ENCODE data around the gene PLA2G2D. TPM values are rescaled to one million over a fixed set of nuclear protein-coding genes. Genes with fewer than 3 reads are reported as not detected.
A peak's percentile ranks its signal among the peaks of the same experiment; 100 is the strongest.

The PLA2G2D gene
- total and polyA plus RNA-seq, 7 donors: not detected

- no peak overlapping the region for H3K27ac ChIP-seq
- 85 to 94% (median 88%) methylated on average over 16 of the region's 16 CpGs for WGBS, 3 donors
- peak in 1 of 4 donors; percentile 43 for ATAC-seq
- intact Hi-C loops (cut with DNase I): no loop called here
- no peaks in the 10 kb centered on the region for H3K4me1 ChIP-seq
- no peak for TF ChIP-seq CTCF (IDR thresholded peaks at IDR 0.05)
- no peaks in the 10 kb centered on the region for H3K9me3 ChIP-seq
- DNase-seq: no peak
- H3K36me3 ChIP-seq (ENCODE audit: insufficient read depth in 1 of 2, low read depth in 1 of 2): no peaks in the 10 kb centered on the region
- peaks cover 0 to 7% (median 0%) of the 10 kb centered on the region in 3 donors for H3K27me3 ChIP-seq (ENCODE audit: insufficient read depth in 3 of 3, low read length in 2 of 3)
- H3K4me3 ChIP-seq: no peak overlapping the region
These were observed 46.2 kb upstream of the PLA2G2D start for GRCh38 chr1:20165522-20165951.

GRCh38 chr1:20164694-20165202 is 45.4 kb upstream of the PLA2G2D start:
- peak in 1 of 2 donors; percentile 42 for DNase-seq
- 9 to 37% (median 22%) methylated on average over 15 of the region's 15 CpGs for WGBS, 3 donors

GRCh38 chr1:20160034-20160433 is 40.7 kb upstream of the PLA2G2D start:
- Histone ChIP-seq H3K4me3 (no peak overlapping the region), H3K36me3 (ENCODE audit: insufficient read depth in 1 of 2, low read depth in 1 of 2) (no peaks in the 10 kb centered on the region), H3K9me3 (no peaks in the 10 kb centered on the region), H3K4me1 (no peaks in the 10 kb centered on the region), H3K27me3 (ENCODE audit: insufficient read depth in 3 of 3, low read length in 2 of 3) (no peaks in the 10 kb centered on the region), H3K27ac (no peak overlapping the region)
- ATAC-seq (no peak), DNase-seq (no peak)
- intact Hi-C loops (cut with DNase I): no loop called here
- TF ChIP-seq CTCF (IDR thresholded peaks at IDR 0.05): no peak
- 68 to 80% (median 68%) methylated on average over 1 of the region's 1 CpG for WGBS, 3 donors

More at GRCh38 chr1:20164694-20165202, 45.4 kb upstream of the PLA2G2D start:
- H3K4me1 ChIP-seq: no peaks in the 10 kb centered on the region
- no peaks in the 10 kb centered on the region for H3K36me3 ChIP-seq (ENCODE audit: insufficient read depth in 1 of 2, low read depth in 1 of 2)
- no peaks in the 10 kb centered on the region for H3K9me3 ChIP-seq
- peak; percentile 50 to 69 (median 64) for ATAC-seq
- no peak overlapping the region for H3K4me3 ChIP-seq
- H3K27me3 ChIP-seq (ENCODE audit: insufficient read depth in 3 of 3, low read length in 2 of 3): peaks cover 0 to 7% (median 0%) of the 10 kb centered on the region in 3 donors
- no peak overlapping the region for H3K27ac ChIP-seq
- intact Hi-C loops (cut with DNase I): no loop called here
- TF ChIP-seq CTCF (IDR thresholded peaks at IDR 0.05): no peak

- Histone ChIP-seq H3K27me3 (ENCODE audit: insufficient read depth in 3 of 3, low read length in 2 of 3) (no peaks in the 10 kb centered on the region), H3K27ac (no peak overlapping the region), H3K4me1 (no peaks in the 10 kb centered on the region), H3K9me3 (no peaks in the 10 kb centered on the region), H3K36me3 (ENCODE audit: insufficient read depth in 1 of 2, low read depth in 1 of 2) (no peaks in the 10 kb centered on the region), H3K4me3 (no peak overlapping the region)
- ATAC-seq (no peak), DNase-seq (no peak)
- WGBS, 3 donors: 81 to 92% (median 89%) methylated on average over 7 of the region's 7 CpGs
- TF ChIP-seq CTCF (IDR thresholded peaks at IDR 0.05): no peak
- intact Hi-C loops (cut with DNase I): no loop called here
These were observed 39.2 kb upstream of the PLA2G2D start for GRCh38 chr1:20158358-20159070.
